Keratinocyte (primary cell): Measurements from ENCODE around the gene CDC34. TPM values are rescaled to one million over a fixed set of nuclear protein-coding genes. Genes with fewer than 3 reads are reported as not detected.

ENCODE experiments used
- DNase-seq: peaks from one replicate; pipeline ENCODE4 v3.0.0-alpha.2; 2011; ENCODE audit warnings: low read depth, missing footprints, low spot score
- FAIRE-seq: peaks from 2 replicates; lab custom pipeline; 2011; peaks lifted over from hg19 to GRCh38; lab: Jason Lieb, UNC
- H2AFZ ChIP-seq: 2 replicates; pipeline ENCODE4 v1.6.0; 2012; ENCODE audit warnings: low read length, control low read depth, inconsistent platforms; ENCODE audit not compliant: control insufficient read depth
- H3K27ac ChIP-seq: 2 replicates; pipeline ENCODE4 v1.5.1; 2011; ENCODE audit warnings: low read length; ENCODE audit not compliant: control insufficient read depth, insufficient read depth
- H3K27me3 ChIP-seq: 3 replicates; pipeline ENCODE4 v1.6.0; 2011; ENCODE audit warnings: low read length; ENCODE audit not compliant: control insufficient read depth, insufficient read depth; ENCODE audit errors: extremely low read depth
- H3K36me3 ChIP-seq, 2 experiments: 2 replicates in 1 of 2; 3 replicates in 1 of 2; pipeline ENCODE4 v1.5.1; 2011; ENCODE audit warnings: low read length in 2 of 2, mild to moderate bottlenecking in 1 of 2; ENCODE audit not compliant: control insufficient read depth in 2 of 2, insufficient read depth in 2 of 2; ENCODE audit errors: extremely low read depth in 1 of 2
- H3K4me1 ChIP-seq: 3 replicates; pipeline ENCODE4 v1.5.1; 2011; ENCODE audit warnings: low read length; ENCODE audit not compliant: control insufficient read depth, insufficient read depth; ENCODE audit errors: extremely low read depth
- H3K4me2 ChIP-seq: 3 replicates; pipeline ENCODE4 v1.6.0; 2011; ENCODE audit warnings: low read depth, low read length; ENCODE audit not compliant: control insufficient read depth, insufficient read depth; ENCODE audit errors: extremely low read depth
- H3K4me3 ChIP-seq, 3 experiments: fragments of 200-600 bp in 1 of 3; sonication (generic) in 1 of 3; 2 replicates in 2 of 3; 3 replicates in 1 of 3; pipeline ENCODE4 v1.5.1; 2011 to 2016; ENCODE audit warnings: low read length in 3 of 3, mild to moderate bottlenecking in 3 of 3, control low read depth in 2 of 3, inconsistent platforms in 1 of 3, low read depth in 1 of 3, mixed read lengths in 1 of 3, mixed run types in 1 of 3, moderate library complexity in 1 of 3; ENCODE audit not compliant: control insufficient read depth in 2 of 3, insufficient read depth in 2 of 3; ENCODE audit errors: extremely low read depth in 1 of 3
- H3K79me2 ChIP-seq: 2 replicates; pipeline ENCODE4 v1.6.0; 2012; ENCODE audit warnings: low read length; ENCODE audit not compliant: control insufficient read depth, insufficient read depth
- H3K9ac ChIP-seq: 3 replicates; pipeline ENCODE4 v1.6.0; 2011; ENCODE audit warnings: low read length; ENCODE audit not compliant: control insufficient read depth, insufficient read depth; ENCODE audit errors: extremely low read depth
- H3K9me1 ChIP-seq: 3 replicates; pipeline ENCODE4 v1.6.0; 2011; ENCODE audit warnings: low read length; ENCODE audit not compliant: control insufficient read depth, insufficient read depth; ENCODE audit errors: extremely low read depth
- H3K9me3 ChIP-seq: 2 replicates; pipeline ENCODE4 v1.5.1; 2012; ENCODE audit warnings: low read depth, low read length; ENCODE audit not compliant: control insufficient read depth
- H4K20me1 ChIP-seq: 3 replicates; pipeline ENCODE4 v1.6.0; 2011; ENCODE audit warnings: low read length; ENCODE audit not compliant: control insufficient read depth, insufficient read depth; ENCODE audit errors: extremely low read depth
- EZH2 ChIP-seq: IDR thresholded peaks from one replicate; pipeline ENCODE4 v1.6.1; 2012; ENCODE audit warnings: inconsistent platforms, mild to moderate bottlenecking, low read length, moderate library complexity
- dilution Hi-C: fragments of 300-500 bp; cut with MboI; formaldehyde crosslinking; loops from one replicate; pipeline ENCODE4 v1.7.0; 2020; ENCODE audit warnings: low sequenced_read_pairs; ENCODE audit not compliant: extremely low pct_ligation_motif_present
- polyA plus RNA-seq, 5 experiments: library from polyadenylated mRNA; depleted of rRNA in 3 of 5; stranded (reverse) in 3 of 5; stranded (forward) in 1 of 5; unstranded in 1 of 5; fragments of >200 nt; gene quantifications; 1 replicate in 1 of 5; 2 replicates in 3 of 5; 3 replicates in 1 of 5; pipeline versions ENCODE4 v1.2.1 to v1.2.3, GENCODE V29; 2011 to 2012; ENCODE audit warnings: missing spikeins in 2 of 5, low read depth in 1 of 5, low replicate concordance in 1 of 5
- TF ChIP-seq, protein P1 (sequence below), 3 experiments: IDR thresholded peaks in 1 of 3; conservative IDR thresholded peaks in 1 of 3; optimal IDR thresholded peaks in 1 of 3; 2 replicates in 2 of 3; 3 replicates in 1 of 3; pipeline versions ENCODE3 to v1.5.1; 2011; ENCODE audit warnings: low read length in 3 of 3, mild to moderate bottlenecking in 3 of 3, moderate library complexity in 2 of 3, control low read depth in 1 of 3, inconsistent platforms in 1 of 3; ENCODE audit not compliant: insufficient read depth in 2 of 3; ENCODE audit errors: extremely low read depth in 1 of 3

CDC34 gene
- polyA plus RNA-seq, 1 donor (not counting 4 experiments of a cell fraction or from before 2014, with no cell fraction given) = 47.5 TPM

DNA sequence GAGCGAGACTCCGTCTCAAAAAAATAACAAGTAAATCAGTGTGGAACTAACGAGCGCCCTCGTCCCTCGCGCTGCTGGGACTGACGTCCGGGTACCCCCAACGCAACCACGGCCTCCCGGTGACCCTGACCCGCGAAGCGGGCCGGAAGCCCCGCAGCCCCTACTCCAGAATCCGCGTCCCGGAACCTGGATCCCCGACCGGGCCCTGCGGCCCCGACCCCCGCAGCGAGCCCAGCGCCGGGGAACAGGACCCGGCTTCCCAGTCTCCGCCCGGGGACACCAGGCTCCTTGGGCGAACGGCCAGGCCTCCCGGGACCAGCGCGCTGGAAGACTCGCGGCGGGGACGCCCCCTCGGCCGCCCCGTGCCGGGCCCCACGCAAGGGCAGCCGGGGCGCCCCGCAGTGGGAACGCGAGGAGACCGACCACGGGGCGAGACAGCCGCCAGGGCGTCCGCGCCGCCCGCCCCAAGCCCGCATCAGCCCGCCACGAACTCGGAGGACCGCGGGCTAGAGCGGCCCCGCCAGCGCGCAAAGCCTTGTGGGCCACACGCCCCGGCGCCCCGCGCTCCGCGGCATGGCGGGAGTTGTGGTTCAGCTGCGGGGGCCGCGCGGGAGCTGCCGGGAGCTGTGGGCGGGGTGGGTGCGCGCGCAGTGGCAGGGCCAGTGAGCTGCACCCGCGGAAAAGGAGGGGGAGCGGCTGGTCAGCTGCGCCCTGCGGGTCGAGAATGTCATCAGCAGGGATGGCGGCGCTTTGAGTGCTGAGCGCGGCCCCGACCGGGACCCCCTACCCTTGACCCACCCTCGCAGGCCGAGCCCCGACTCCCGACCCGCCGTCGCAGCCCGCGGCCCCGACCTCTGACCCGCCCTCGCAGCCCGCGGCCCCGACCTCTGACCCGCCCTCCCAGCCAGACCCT lies 42.8 kb upstream of the CDC34 start:
- no peaks in the 10 kb centered on the region for H3K36me3 ChIP-seq
- no peaks in the 10 kb centered on the region for H3K4me1 ChIP-seq
- DNase-seq (no peak), FAIRE-seq (no peak)
- no peaks in the 10 kb centered on the region for H3K79me2 ChIP-seq
- H3K9me1 ChIP-seq = no peaks in the 10 kb centered on the region
- peak overlapping the region; percentile 76 to 82 (median 77) for H3K4me3 ChIP-seq
- TF ChIP-seq EZH2 = no peak
- TF ChIP-seq, protein P1, sequence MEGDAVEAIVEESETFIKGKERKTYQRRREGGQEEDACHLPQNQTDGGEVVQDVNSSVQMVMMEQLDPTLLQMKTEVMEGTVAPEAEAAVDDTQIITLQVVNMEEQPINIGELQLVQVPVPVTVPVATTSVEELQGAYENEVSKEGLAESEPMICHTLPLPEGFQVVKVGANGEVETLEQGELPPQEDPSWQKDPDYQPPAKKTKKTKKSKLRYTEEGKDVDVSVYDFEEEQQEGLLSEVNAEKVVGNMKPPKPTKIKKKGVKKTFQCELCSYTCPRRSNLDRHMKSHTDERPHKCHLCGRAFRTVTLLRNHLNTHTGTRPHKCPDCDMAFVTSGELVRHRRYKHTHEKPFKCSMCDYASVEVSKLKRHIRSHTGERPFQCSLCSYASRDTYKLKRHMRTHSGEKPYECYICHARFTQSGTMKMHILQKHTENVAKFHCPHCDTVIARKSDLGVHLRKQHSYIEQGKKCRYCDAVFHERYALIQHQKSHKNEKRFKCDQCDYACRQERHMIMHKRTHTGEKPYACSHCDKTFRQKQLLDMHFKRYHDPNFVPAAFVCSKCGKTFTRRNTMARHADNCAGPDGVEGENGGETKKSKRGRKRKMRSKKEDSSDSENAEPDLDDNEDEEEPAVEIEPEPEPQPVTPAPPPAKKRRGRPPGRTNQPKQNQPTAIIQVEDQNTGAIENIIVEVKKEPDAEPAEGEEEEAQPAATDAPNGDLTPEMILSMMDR (optimal IDR thresholded peaks at IDR 0.05 in 1 of 3, IDR thresholded peaks at IDR 0.05 in 1 of 3, conservative IDR thresholded peaks at IDR 0.05 in 1 of 3; ENCODE audit: extremely low read depth in 1 of 3, insufficient read depth in 2 of 3, low read length in 3 of 3) = no peak
- no peaks in the 10 kb centered on the region for H3K9me3 ChIP-seq
- peak overlapping the region; percentile 66 for H2AFZ ChIP-seq
- dilution Hi-C loops = no loop called here
- H3K4me2 ChIP-seq = peak overlapping the region; percentile 73
- peaks cover 23% of the 10 kb centered on the region for H3K27me3 ChIP-seq
- H3K27ac ChIP-seq = peak overlapping the region; percentile 77
- no peaks in the 10 kb centered on the region for H4K20me1 ChIP-seq
- H3K9ac ChIP-seq = peak overlapping the region; percentile 80

GRCh38 chr19:489418-490196 lies 42.0 kb upstream of the CDC34 start:
- Histone ChIP-seq H3K4me1 (no peaks in the 10 kb centered on the region), H4K20me1 (no peaks in the 10 kb centered on the region), H3K4me2 (peak overlapping the region; percentile 73), H3K9ac (peak overlapping the region; percentile 80), H3K27me3 (peaks cover 18% of the 10 kb centered on the region), H3K36me3 (no peaks in the 10 kb centered on the region), H3K27ac (no peak overlapping the region), H3K9me1 (no peaks in the 10 kb centered on the region), H3K9me3 (no peaks in the 10 kb centered on the region), H2AFZ (peak overlapping the region; percentile 71), H3K4me3 (peak overlapping the region; percentile 66 to 82 (median 77)), H3K79me2 (no peaks in the 10 kb centered on the region)
- dilution Hi-C loops = no loop called here
- TF ChIP-seq, protein P1 (optimal IDR thresholded peaks at IDR 0.05 in 1 of 3, IDR thresholded peaks at IDR 0.05 in 1 of 3, conservative IDR thresholded peaks at IDR 0.05 in 1 of 3; ENCODE audit: extremely low read depth in 1 of 3, insufficient read depth in 2 of 3, low read length in 3 of 3) = peak in 1 of 3 experiments; percentile 9
- no peak for TF ChIP-seq EZH2
- no peak for FAIRE-seq
- DNase-seq = no peak
